H9 (cell line): ENCODE measurements around the gene DDOST. TPM values are rescaled to one million over a fixed set of nuclear protein-coding genes. Genes with fewer than 3 reads are reported as not detected.

Experiments used
- DNase-seq: peaks from one replicate; pipeline ENCODE4 v3.0.0-alpha.2; 2017
- H2AFZ ChIP-seq: one replicate; pipeline ENCODE4 v1.6.1; 2013; ENCODE audit warnings: mild to moderate bottlenecking, low read length, control low read depth, moderate library complexity
- H2AK5ac ChIP-seq: 2 replicates; pipeline ENCODE4 v1.6.1; 2013; ENCODE audit warnings: low read length, control low read depth, mixed read lengths; ENCODE audit not compliant: insufficient read length
- H2BK120ac ChIP-seq: one replicate; pipeline ENCODE4 v1.6.1; 2013; ENCODE audit warnings: low read depth, mild to moderate bottlenecking, low read length, control low read depth, inconsistent platforms; ENCODE audit not compliant: poor library complexity, severe bottlenecking
- H2BK12ac ChIP-seq: 2 replicates; pipeline ENCODE4 v1.6.1; 2013; ENCODE audit warnings: low read length, control low read depth, mixed read lengths, low read depth; ENCODE audit not compliant: insufficient read length
- H2BK15ac ChIP-seq: 2 replicates; pipeline ENCODE4 v1.6.1; 2013; ENCODE audit warnings: low read depth, low read length, control low read depth
- H2BK20ac ChIP-seq: one replicate; pipeline ENCODE4 v1.6.1; 2013; ENCODE audit warnings: low read depth, mild to moderate bottlenecking, low read length, control low read depth, inconsistent platforms; ENCODE audit not compliant: poor library complexity, severe bottlenecking
- H2BK5ac ChIP-seq: 2 replicates; pipeline ENCODE4 v1.6.1; 2013; ENCODE audit warnings: low read length, control low read depth, mixed read lengths; ENCODE audit not compliant: insufficient read length
- H3K14ac ChIP-seq: 2 replicates; pipeline ENCODE4 v1.6.1; 2013; ENCODE audit warnings: low read length, control low read depth; ENCODE audit not compliant: insufficient read depth
- H3K18ac ChIP-seq: 2 replicates; pipeline ENCODE4 v1.6.1; 2013; ENCODE audit warnings: low read depth, mild to moderate bottlenecking, mixed read lengths, low read length, control low read depth; ENCODE audit not compliant: insufficient read length
- H3K23ac ChIP-seq: 2 replicates; pipeline ENCODE4 v1.6.1; 2013; ENCODE audit warnings: low read length, control low read depth, mixed read lengths, low read depth; ENCODE audit not compliant: insufficient read length
- H3K23me2 ChIP-seq: 2 replicates; pipeline ENCODE4 v1.6.1; 2013; ENCODE audit warnings: low read depth, mild to moderate bottlenecking, mixed read lengths, low read length, control low read depth; ENCODE audit not compliant: insufficient read length, poor library complexity, severe bottlenecking
- H3K27ac ChIP-seq: 2 replicates; pipeline ENCODE4 v1.5.1; 2013; ENCODE audit warnings: low read length, control low read depth, mixed read lengths, low read depth; ENCODE audit not compliant: insufficient read length
- H3K27me3 ChIP-seq: 2 replicates; pipeline ENCODE4 v1.6.1; 2013; ENCODE audit warnings: low read length, control low read depth, inconsistent platforms; ENCODE audit not compliant: insufficient read depth
- H3K4ac ChIP-seq: 2 replicates; pipeline ENCODE4 v1.6.1; 2013; ENCODE audit warnings: low read depth, mild to moderate bottlenecking, control low read depth, inconsistent platforms, low read length, moderate library complexity
- H3K4me1 ChIP-seq: 2 replicates; pipeline ENCODE4 v1.6.1; 2013; ENCODE audit warnings: low read length, control low read depth, inconsistent platforms; ENCODE audit not compliant: insufficient read depth
- H3K4me2 ChIP-seq: 2 replicates; pipeline ENCODE4 v1.6.1; 2013; ENCODE audit warnings: low read length, control low read depth, mixed read lengths; ENCODE audit not compliant: insufficient read length, insufficient read depth
- H3K56ac ChIP-seq: 2 replicates; pipeline ENCODE4 v1.6.1; 2013; ENCODE audit warnings: low read depth, mild to moderate bottlenecking, mixed read lengths, low read length, control low read depth; ENCODE audit not compliant: insufficient read length
- H3K79me1 ChIP-seq: 2 replicates; pipeline ENCODE4 v1.6.1; 2013; ENCODE audit warnings: low read depth, mild to moderate bottlenecking, moderate library complexity, low read length, control low read depth, inconsistent platforms; ENCODE audit not compliant: insufficient read depth, poor library complexity, severe bottlenecking
- H3K79me2 ChIP-seq: 2 replicates; pipeline ENCODE4 v1.6.1; 2013; ENCODE audit warnings: low read length, control low read depth, inconsistent platforms; ENCODE audit not compliant: insufficient read depth
- H3K9ac ChIP-seq: 2 replicates; pipeline ENCODE4 v1.6.1; 2013; ENCODE audit warnings: low read length, control low read depth, mixed read lengths; ENCODE audit not compliant: insufficient read length; ENCODE audit errors: extremely low read depth
- H3K9me3 ChIP-seq: one replicate; pipeline ENCODE4 v1.6.1; 2013; ENCODE audit warnings: low read depth, low read length, inconsistent platforms; ENCODE audit not compliant: control insufficient read depth
- H3T11ph ChIP-seq: one replicate; pipeline ENCODE4 v1.6.1; 2013; ENCODE audit warnings: mild to moderate bottlenecking, low read length, control low read depth, inconsistent platforms
- H4K20me1 ChIP-seq: one replicate; pipeline ENCODE4 v1.6.1; 2013; ENCODE audit not compliant: control insufficient read depth, insufficient read length, insufficient read depth
- H4K5ac ChIP-seq: 2 replicates; pipeline ENCODE4 v1.6.1; 2013; ENCODE audit warnings: low read depth, mild to moderate bottlenecking, mixed read lengths, low read length, control low read depth; ENCODE audit not compliant: insufficient read length
- H4K8ac ChIP-seq: replicated peaks from 2 replicates; pipeline ENCODE4 v1.6.1; 2013; ENCODE audit warnings: low read length, control low read depth, mixed read lengths, low read depth; ENCODE audit not compliant: insufficient read length
- H4K91ac ChIP-seq: 2 replicates; pipeline ENCODE4 v1.6.1; 2013; ENCODE audit warnings: low read depth, mild to moderate bottlenecking, moderate library complexity, mixed read lengths, low read length, control low read depth; ENCODE audit not compliant: insufficient read length
- H3K27ac Mint-ChIP-seq, 3 experiments: 2 replicates in 2 of 3; 3 replicates in 1 of 3; pipeline ENCODE4 v1.8.0; 2020 to 2021; ENCODE audit warnings: mixed read lengths in 3 of 3, mild to moderate bottlenecking in 1 of 3, moderate library complexity in 1 of 3
- H3K27me3 Mint-ChIP-seq: 2 replicates; pipeline ENCODE4 v1.8.0; 2021; ENCODE audit warnings: low read depth, mild to moderate bottlenecking, moderate library complexity, mixed read lengths
- H3K36me3 Mint-ChIP-seq, 3 experiments: 2 replicates in 2 of 3; 3 replicates in 1 of 3; pipeline ENCODE4 v1.8.0; 2020 to 2021; ENCODE audit warnings: low read depth in 3 of 3, mixed read lengths in 3 of 3; ENCODE audit not compliant: insufficient read depth in 1 of 3
- H3K4me1 Mint-ChIP-seq, 2 experiments: 2 replicates each; pipeline ENCODE4 v1.8.0; 2020; ENCODE audit warnings: mixed read lengths in 2 of 2
- H3K4me3 Mint-ChIP-seq, 2 experiments: 2 replicates in 1 of 2; 3 replicates in 1 of 2; pipeline ENCODE4 v1.8.0; 2020 to 2021; ENCODE audit warnings: mild to moderate bottlenecking in 2 of 2, mixed read lengths in 2 of 2, moderate library complexity in 1 of 2
- H3K9me3 Mint-ChIP-seq, 2 experiments: 2 replicates in 1 of 2; 3 replicates in 1 of 2; pipeline ENCODE4 v1.8.0; 2020; ENCODE audit warnings: mild to moderate bottlenecking in 2 of 2, mixed read lengths in 2 of 2, moderate library complexity in 1 of 2
- CTCF ChIP-seq: fragments of 200-600 bp; sonication (generic); conservative IDR thresholded peaks from 3 replicates; pipeline ENCODE4 v1.8.0; 2021; ENCODE audit warnings: antibody characterized with exemption, mild to moderate bottlenecking
- WGBS: extraction: QIAGEN DNeasy Blood & Tissue Kit; methylation state at CpG from one replicate; pipeline ENCODE4 v1.1.7; 2013; ENCODE audit warnings: missing lambda C conversion rate, low lambda C conversion rate, mixed read lengths; ENCODE audit not compliant: insufficient read length; ENCODE audit errors: extremely low coverage; 5-methylcytosine and 5-hydroxymethylcytosine counted together
- total RNA-seq: library from RNA; stranded (reverse); gene quantifications from 2 replicates; pipeline ENCODE4 v1.2.1, GENCODE V29; 2021

The DDOST gene
- total RNA-seq, 1 experiment from 2014 or later, result 255 TPM

GRCh38 chr1:20648438-20648837, 12.7 kb downstream of the DDOST start:
- no CpG with 5 or more reads among the region's 13 CpGs for WGBS
- H3K18ac ChIP-seq, result no peak overlapping the region

More at GRCh38 chr1:20648438-20648837, 12.7 kb downstream of the DDOST start:
- no peak for DNase-seq
- Histone ChIP-seq H3K9ac (no peak overlapping the region), H3K14ac (no peak overlapping the region), H3K27me3 (no peaks in the 10 kb centered on the region), H4K91ac (no peak overlapping the region), H3K79me2 (no peaks in the 10 kb centered on the region), H3K56ac (no peak overlapping the region), H3K27ac (no peak overlapping the region), H2BK20ac (no peak overlapping the region), H4K8ac (no peak overlapping the region), H3K23me2 (no peaks in the 10 kb centered on the region), H2AFZ (no peak overlapping the region), H2BK15ac (no peak overlapping the region), H4K20me1 (no peaks in the 10 kb centered on the region), H4K5ac (no peak overlapping the region), H2BK12ac (no peak overlapping the region), H2BK5ac (no peak overlapping the region), H3K9me3 (no peaks in the 10 kb centered on the region), H3K4ac (no peak overlapping the region), H3K23ac (no peak overlapping the region), H3K4me2 (no peak overlapping the region), H3K4me1 (no peaks in the 10 kb centered on the region), H2AK5ac (no peak overlapping the region), H3T11ph (no peak overlapping the region), H3K79me1 (no peaks in the 10 kb centered on the region), H2BK120ac (no peak overlapping the region)
- H3K36me3 Mint-ChIP-seq, result peaks cover 23 to 47% (median 44%) of the 10 kb centered on the region in 3 experiments; a peak in 6 of 7 replicates
- H3K27me3 Mint-ChIP-seq, result no peaks in the 10 kb centered on the region; the same call in 1 of the 2 replicates
- H3K9me3 Mint-ChIP-seq, result no peaks in the 10 kb centered on the region
- H3K27ac Mint-ChIP-seq, result 0 out of 7 replicates have a peak overlapping the region, but pooled peaks of 1 of the 3 experiments have one; percentile 15
- H3K4me3 Mint-ChIP-seq, result no peak overlapping the region
- no peak for TF ChIP-seq CTCF
- no peaks in the 10 kb centered on the region for H3K4me1 Mint-ChIP-seq
